ENCODE results near the gene TMIGD1. TPM values are rescaled to one million over a fixed set of nuclear protein-coding genes. Genes with fewer than 3 reads are reported as not detected.

The TMIGD1 gene
- total RNA-seq, 2 experiments from 2014 or later = not detected

DNA sequence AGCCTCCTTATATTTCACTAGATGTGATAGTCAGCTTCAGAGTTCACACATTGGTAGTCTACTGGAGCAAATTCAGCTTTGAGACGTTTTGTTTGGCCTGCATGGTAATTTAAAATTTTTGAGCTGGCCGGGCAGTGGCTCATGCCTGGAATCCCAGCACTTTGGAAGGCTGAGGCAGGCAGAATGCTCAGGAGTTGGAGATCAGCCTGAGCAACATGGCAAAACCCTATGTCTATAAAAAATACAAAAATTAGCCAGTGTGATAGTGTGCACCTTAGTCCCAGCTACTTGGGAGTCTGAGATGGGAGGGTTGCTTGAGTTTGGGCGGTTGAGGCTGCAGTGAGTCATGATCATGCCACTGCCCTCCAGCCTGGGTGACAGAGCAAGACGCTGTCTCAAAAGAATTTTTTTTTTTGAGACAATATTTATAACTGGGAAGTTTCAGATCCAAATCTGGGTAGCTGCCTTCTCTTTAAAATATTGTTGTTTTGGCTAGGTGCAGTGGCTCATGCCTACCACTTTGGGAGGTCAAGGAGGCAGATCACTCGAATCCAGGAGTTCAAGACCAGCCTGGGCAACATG is 37.3 kb downstream of the TMIGD1 start:
- no peaks in the 10 kb centered on the region for H3K27me3 Mint-ChIP-seq
- peaks cover 9% of the 10 kb centered on the region for H3K4me1 Mint-ChIP-seq (ENCODE audit: low read depth)
- ChIA-PET CTCF (interaction anchor here (1.6 kb wide), 1 partner anchor 40 kb away, joined by 7 read pairs; no protein-coding TSS in a partner anchor), POLR2A (no interaction called here)
- H3K4me3 Mint-ChIP-seq = no peak overlapping the region
- TF ChIP-seq, protein P1, sequence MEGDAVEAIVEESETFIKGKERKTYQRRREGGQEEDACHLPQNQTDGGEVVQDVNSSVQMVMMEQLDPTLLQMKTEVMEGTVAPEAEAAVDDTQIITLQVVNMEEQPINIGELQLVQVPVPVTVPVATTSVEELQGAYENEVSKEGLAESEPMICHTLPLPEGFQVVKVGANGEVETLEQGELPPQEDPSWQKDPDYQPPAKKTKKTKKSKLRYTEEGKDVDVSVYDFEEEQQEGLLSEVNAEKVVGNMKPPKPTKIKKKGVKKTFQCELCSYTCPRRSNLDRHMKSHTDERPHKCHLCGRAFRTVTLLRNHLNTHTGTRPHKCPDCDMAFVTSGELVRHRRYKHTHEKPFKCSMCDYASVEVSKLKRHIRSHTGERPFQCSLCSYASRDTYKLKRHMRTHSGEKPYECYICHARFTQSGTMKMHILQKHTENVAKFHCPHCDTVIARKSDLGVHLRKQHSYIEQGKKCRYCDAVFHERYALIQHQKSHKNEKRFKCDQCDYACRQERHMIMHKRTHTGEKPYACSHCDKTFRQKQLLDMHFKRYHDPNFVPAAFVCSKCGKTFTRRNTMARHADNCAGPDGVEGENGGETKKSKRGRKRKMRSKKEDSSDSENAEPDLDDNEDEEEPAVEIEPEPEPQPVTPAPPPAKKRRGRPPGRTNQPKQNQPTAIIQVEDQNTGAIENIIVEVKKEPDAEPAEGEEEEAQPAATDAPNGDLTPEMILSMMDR (IDR thresholded peaks at IDR 0.05) = no peak
- ATAC-seq (no peak), DNase-seq (no peak)
- H3K9me3 Mint-ChIP-seq = peaks cover 7% of the 10 kb centered on the region
- H3K27ac Mint-ChIP-seq = no peak overlapping the region
- intact Hi-C loops (cut with micrococcal nuclease) = no loop called here
- H3K36me3 Mint-ChIP-seq (ENCODE audit: low read depth) = no peaks in the 10 kb centered on the region

DNA sequence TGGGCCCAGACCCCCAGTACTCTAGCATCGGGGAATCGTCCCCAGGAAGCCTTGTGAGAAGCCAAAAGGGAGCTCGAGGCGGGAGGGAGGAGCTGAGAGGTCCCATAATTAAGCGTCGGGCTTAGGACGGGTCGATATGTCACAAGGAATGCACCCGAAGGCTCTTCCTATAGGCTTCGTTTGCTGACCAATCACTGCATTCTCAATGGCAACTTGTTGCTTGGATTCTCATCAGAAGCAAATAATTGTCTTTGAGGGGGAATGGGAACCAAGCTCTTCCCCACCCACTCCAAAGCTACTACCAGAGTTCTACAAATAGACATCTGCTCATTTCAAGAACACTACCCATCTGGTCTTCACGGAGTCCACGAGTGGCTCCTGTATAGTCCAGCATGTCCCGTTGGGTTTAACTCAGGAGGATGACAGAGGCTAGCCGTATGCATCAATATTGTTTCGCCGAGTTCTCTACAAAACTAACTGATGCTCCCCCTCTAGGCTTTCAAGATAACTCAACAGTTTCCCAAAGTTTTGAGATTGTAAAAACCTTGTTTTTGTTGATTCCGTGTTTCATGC is 41.5 kb downstream of the TMIGD1 start:
- ATAC-seq = no peak
- Mint-ChIP-seq H3K4me3 (peak overlapping the region; percentile 52), H3K27ac (peak overlapping the region; percentile 37), H3K36me3 (ENCODE audit: low read depth) (peaks cover 18% of the 10 kb centered on the region), H3K4me1 (ENCODE audit: low read depth) (peaks cover 18% of the 10 kb centered on the region), H3K27me3 (no peaks in the 10 kb centered on the region), H3K9me3 (no peaks in the 10 kb centered on the region)
- TF ChIP-seq, protein P1 (IDR thresholded peaks at IDR 0.05) = no peak
- no peak for DNase-seq
- ChIA-PET CTCF (interaction anchor here (1.0 to 3.5 kb wide), 8 partner anchors 10 to 213 kb away, joined by 3 to 43 read pairs (median 8); partner anchors contain the start of gene TMIGD1), POLR2A (interaction anchor here (0.6 to 2.7 kb wide), 12 partner anchors 11 to 94 kb away, joined by 3 to 34 read pairs (median 4); partner anchors contain the start of gene TMIGD1)
- intact Hi-C loops (cut with micrococcal nuclease) = no loop called here

DNA sequence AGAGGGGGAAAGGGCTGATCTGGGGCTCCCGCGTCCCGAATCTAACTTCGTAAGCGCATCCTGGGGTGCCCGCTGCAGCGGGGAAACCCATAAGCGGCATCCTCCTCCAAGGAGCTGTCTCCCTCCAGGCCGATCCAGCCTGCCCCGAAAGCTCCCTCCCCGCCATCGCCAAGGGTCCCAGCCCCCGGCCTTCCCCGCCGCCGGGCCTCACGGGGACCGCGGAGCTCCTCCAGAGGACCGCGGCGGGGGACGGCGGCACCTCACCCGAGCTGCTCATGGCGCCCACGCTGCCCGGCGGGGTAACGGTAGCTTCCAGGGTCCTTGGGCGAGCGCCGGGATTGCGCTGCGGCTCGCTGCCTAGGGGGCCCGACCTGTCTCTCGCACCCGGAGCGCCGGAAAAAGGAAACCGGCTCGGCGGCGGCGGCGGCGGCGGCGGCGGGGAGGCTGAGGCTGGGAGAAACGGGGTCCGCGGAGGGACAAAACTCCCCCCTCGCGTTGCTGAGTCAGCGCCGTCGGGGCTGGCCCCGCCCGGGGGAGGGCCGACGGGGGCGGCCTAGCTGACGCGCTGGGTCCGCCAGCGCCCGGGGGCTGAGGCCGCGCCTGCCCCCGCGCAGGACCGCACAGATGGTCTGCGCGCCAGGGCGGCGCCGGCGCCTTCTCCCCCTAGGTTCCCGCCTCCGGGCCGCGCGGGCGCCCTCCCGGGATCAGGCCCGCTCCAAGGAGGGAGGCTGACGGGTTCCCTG is 42.1 kb downstream of the TMIGD1 start, which contains the start of gene BLMH:
TSS of gene BLMH (minus strand) at position 402 of the 743 bp plus-strand sequence. CDS start at position 277, 125 bp downstream.
- TF ChIP-seq, protein P1 (IDR thresholded peaks at IDR 0.05) = no peak
- Mint-ChIP-seq H3K9me3 (no peaks in the 10 kb centered on the region), H3K36me3 (ENCODE audit: low read depth) (peaks cover 23% of the 10 kb centered on the region), H3K27ac (peak within 1 kb of the TSS; percentile 91), H3K4me3 (peak within 1 kb of the TSS; percentile 94), H3K27me3 (no peaks in the 10 kb centered on the region), H3K4me1 (ENCODE audit: low read depth) (peaks cover 18% of the 10 kb centered on the region)
- DNase-seq = peak; percentile 86
- ChIA-PET CTCF (interaction anchor here (1.0 to 3.5 kb wide), 9 partner anchors 8 to 213 kb away, joined by 3 to 43 read pairs (median 7); partner anchors contain the start of gene TMIGD1), POLR2A (interaction anchor here (0.6 to 2.7 kb wide), 18 partner anchors 8 to 1529 kb away, joined by 3 to 34 read pairs (median 4); partner anchors contain the start of gene TMIGD1)
- peak; percentile 92 for ATAC-seq
- intact Hi-C loops (cut with micrococcal nuclease) = loop anchor here (1.0 kb wide), 1 partner anchor 41 kb away; no protein-coding TSS in a partner anchor

DNA sequence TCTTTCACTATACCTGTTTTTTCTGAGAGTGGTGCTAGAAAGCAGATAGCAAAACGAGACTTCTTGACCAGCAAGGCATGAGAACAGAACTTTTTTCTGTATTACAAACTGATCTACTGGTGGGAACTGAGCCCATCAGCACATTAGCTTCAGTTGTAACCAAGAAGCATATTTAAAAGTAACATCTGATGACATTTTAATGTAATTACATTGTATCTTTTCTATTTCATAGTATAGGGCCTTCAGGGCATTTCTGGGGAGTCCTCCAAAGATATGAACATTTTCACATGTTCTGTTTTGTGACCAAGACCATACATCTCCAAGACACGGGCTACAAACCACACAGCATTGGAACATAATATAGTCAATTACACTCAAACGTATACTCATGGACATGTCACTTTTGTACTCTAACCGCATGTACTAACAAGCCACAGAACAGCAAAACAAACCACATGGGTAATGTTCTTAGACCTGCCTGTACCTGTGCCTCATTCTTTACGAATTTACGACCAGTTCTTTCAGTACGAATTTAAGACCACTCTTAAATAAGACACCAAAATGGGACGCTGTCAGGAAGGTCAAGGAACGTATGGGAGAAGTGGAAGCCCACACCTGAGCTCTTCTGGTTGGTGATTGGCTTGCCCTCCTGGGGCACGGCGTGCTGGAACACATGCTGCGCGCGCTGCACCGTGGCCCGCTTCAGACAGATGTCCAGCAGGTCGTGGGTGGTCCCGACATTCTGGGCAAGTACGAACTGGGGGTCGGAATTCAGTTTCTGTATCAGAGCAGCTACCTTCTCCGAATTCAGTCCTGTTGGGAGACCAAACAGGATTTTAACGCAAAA is 42.9 kb downstream of the TMIGD1 start:
- Mint-ChIP-seq H3K36me3 (ENCODE audit: low read depth) (peaks cover 27% of the 10 kb centered on the region), H3K27ac (peak overlapping the region; percentile 91), H3K9me3 (no peaks in the 10 kb centered on the region), H3K27me3 (no peaks in the 10 kb centered on the region), H3K4me1 (ENCODE audit: low read depth) (peaks cover 21% of the 10 kb centered on the region), H3K4me3 (peak overlapping the region; percentile 94)
- intact Hi-C loops (cut with micrococcal nuclease) = loop anchor here (1.0 kb wide), 1 partner anchor 41 kb away; no protein-coding TSS in a partner anchor
- ATAC-seq (peak; percentile 52), DNase-seq (peak; percentile 61)
- ChIA-PET CTCF (interaction anchor here (1.0 to 3.5 kb wide), 8 partner anchors 8 to 186 kb away, joined by 3 to 43 read pairs (median 8); partner anchors contain the start of gene TMIGD1), POLR2A (interaction anchor here (0.6 to 2.7 kb wide), 14 partner anchors 9 to 1530 kb away, joined by 3 to 34 read pairs (median 4); partner anchors contain the start of gene TMIGD1)
- TF ChIP-seq, protein P1 (IDR thresholded peaks at IDR 0.05) = no peak

Measured in activated CD8-positive, alpha-beta T cell treated with anti-CD3 and anti-CD28 coated beads for 36 hours (primary cell).